HG02884 (cell line): ENCODE data around the gene C2CD5.
"Not testable (repeated sequence)": the region's sequence is repeated elsewhere in the genome, so short reads cannot be mapped to it uniquely, and the experiment has no call there.

Experiments used
- ATAC-seq: cut with Tn5 transposase; IDR thresholded peaks from one replicate; pipeline ENCODE4 v1.9.1; 2021; ENCODE audit warnings: mild to moderate bottlenecking, moderate library complexity; ENCODE audit not compliant: unreplicated experiment

C2CD5 gene

GRCh38 chr12:22536346-22536945 is 7.9 kb downstream of the C2CD5 start:
- ATAC-seq = no peak

- no peak for ATAC-seq
Observed at GRCh38 chr12:22535478-22535877, 8.9 kb downstream of the C2CD5 start.

- no peak for ATAC-seq
Observed at GRCh38 chr12:22535038-22535437, 9.3 kb downstream of the C2CD5 start.

- no peak for ATAC-seq
Observed at GRCh38 chr12:22533155-22533554, 11.2 kb downstream of the C2CD5 start.

- no peak for ATAC-seq
Observed at GRCh38 chr12:22532317-22532716, 12.0 kb downstream of the C2CD5 start.

GRCh38 chr12:22531205-22531604 is 13.1 kb downstream of the C2CD5 start:
- no peak for ATAC-seq

GRCh38 chr12:22529281-22530060 is 14.9 kb downstream of the C2CD5 start:
- peak; percentile 86 for ATAC-seq

- no peak for ATAC-seq
Observed at GRCh38 chr12:22527999-22528398, 16.3 kb downstream of the C2CD5 start.

- no peak for ATAC-seq
Observed at GRCh38 chr12:22526836-22527235, 17.5 kb downstream of the C2CD5 start.

GRCh38 chr12:22525426-22525825 is 18.9 kb downstream of the C2CD5 start:
- no peak for ATAC-seq

GRCh38 chr12:22518998-22519397 is 25.3 kb downstream of the C2CD5 start:
- no peak for ATAC-seq

- ATAC-seq = no peak
Observed at GRCh38 chr12:22518060-22518719, 26.2 kb downstream of the C2CD5 start.

GRCh38 chr12:22514875-22515274 is 29.5 kb downstream of the C2CD5 start:
- no peak for ATAC-seq

GRCh38 chr12:22505826-22506225 is 38.5 kb downstream of the C2CD5 start:
- ATAC-seq = no peak

- ATAC-seq = no peak
Observed at GRCh38 chr12:22500100-22500499, 44.2 kb downstream of the C2CD5 start.

- no peak for ATAC-seq
Observed at GRCh38 chr12:22499445-22499844, 44.9 kb downstream of the C2CD5 start.

- ATAC-seq = no peak
Observed at GRCh38 chr12:22494319-22494718, 50.0 kb downstream of the C2CD5 start.

GRCh38 chr12:22491034-22491433 is 53.3 kb downstream of the C2CD5 start:
- no peak for ATAC-seq

GRCh38 chr12:22488478-22488877 is 55.9 kb downstream of the C2CD5 start:
- ATAC-seq = no peak

GRCh38 chr12:22487683-22488082 is 56.7 kb downstream of the C2CD5 start:
- not testable (repeated sequence) for ATAC-seq

- ATAC-seq = no peak
Observed at GRCh38 chr12:22481547-22482104, 62.7 kb downstream of the C2CD5 start.

- not testable (repeated sequence) for ATAC-seq
Observed at GRCh38 chr12:22480814-22481213, 63.5 kb downstream of the C2CD5 start.
